Smooth muscle cell (in vitro differentiated cells): ENCODE measurements around the gene TNNT2. TPM values are rescaled to one million over a fixed set of nuclear protein-coding genes. Genes with fewer than 3 reads are reported as not detected.

Source experiments
- DNase-seq: peaks from one replicate; lab custom pipeline; 2025; ENCODE audit not compliant: unreplicated experiment; lab: John Stamatoyannopoulos, UW
- H2AFZ ChIP-seq: fragments of 200-600 bp; sonication (generic); 2 replicates; pipeline ENCODE4 v1.6.0; 2016; ENCODE audit warnings: antibody characterized with exemption, low read depth, mild to moderate bottlenecking
- H3F3A ChIP-seq: fragments of 200-600 bp; sonication (generic); 2 replicates; pipeline ENCODE4 v1.6.0; 2017; ENCODE audit warnings: antibody characterized with exemption, low read depth
- H3K27ac ChIP-seq: fragments of 200-600 bp; sonication (generic); 2 replicates; pipeline ENCODE4 v1.5.1; 2016; ENCODE audit warnings: low read depth, mild to moderate bottlenecking
- H3K27me3 ChIP-seq: fragments of 200-600 bp; sonication (generic); 2 replicates; pipeline ENCODE4 v1.6.1; 2016; ENCODE audit warnings: low read depth, mild to moderate bottlenecking
- H3K36me3 ChIP-seq: fragments of 200-600 bp; sonication (generic); 2 replicates; pipeline ENCODE4 v1.5.1; 2016; ENCODE audit warnings: low read depth
- H3K4me1 ChIP-seq: fragments of 200-600 bp; sonication (generic); 2 replicates; pipeline ENCODE4 v1.5.1; 2016; ENCODE audit warnings: low read depth
- H3K4me2 ChIP-seq: fragments of 200-600 bp; sonication (generic); 2 replicates; pipeline ENCODE4 v1.6.0; 2016; ENCODE audit warnings: mild to moderate bottlenecking
- H3K4me3 ChIP-seq: fragments of 200-600 bp; sonication (generic); 2 replicates; pipeline ENCODE4 v1.5.1; 2016; ENCODE audit warnings: mild to moderate bottlenecking
- H3K79me2 ChIP-seq: fragments of 200-600 bp; sonication (generic); 2 replicates; pipeline ENCODE4 v1.6.0; 2016; ENCODE audit warnings: low read depth, mild to moderate bottlenecking
- H3K9ac ChIP-seq: fragments of 200-600 bp; sonication (generic); 2 replicates; pipeline ENCODE4 v1.6.0; 2016; ENCODE audit warnings: low read depth
- H3K9me3 ChIP-seq: fragments of 200-600 bp; sonication (generic); replicated peaks from 2 replicates; pipeline ENCODE4 v1.5.1; 2016; ENCODE audit warnings: low read depth
- H4K20me1 ChIP-seq: fragments of 200-600 bp; sonication (generic); 2 replicates; pipeline ENCODE4 v1.6.0; 2016; ENCODE audit warnings: low read depth
- CTCF ChIP-seq: fragments of 200-600 bp; sonication (generic); IDR thresholded peaks from 2 replicates; pipeline ENCODE4 v1.5.1; 2017; ENCODE audit warnings: borderline replicate concordance, mild to moderate bottlenecking, antibody characterized with exemption; ENCODE audit not compliant: insufficient read depth, poor library complexity, severe bottlenecking
- WGBS: methylation state at CpG from one replicate; pipeline ENCODE4 v1.1.7; 2016; ENCODE audit warnings: low lambda C conversion rate; 5-methylcytosine and 5-hydroxymethylcytosine counted together
- polyA plus RNA-seq: library from polyadenylated mRNA; unstranded; fragments of >200 nt; fragmentation: Nextera tagmentation; extraction: Ambion mirVana; gene quantifications from 2 replicates; pipeline ENCODE4 v1.2.1, GENCODE V29; 2016
- total RNA-seq: library from RNA; depleted of rRNA; stranded (reverse); fragments of >200 nt; gene quantifications from 2 replicates; pipeline ENCODE4 v1.2.3, GENCODE V29; 2014

The TNNT2 gene
- total and polyA plus RNA-seq, 2 experiments from 2014 or later: 4.4 to 6.5 TPM

GRCh38 chr1:201355471-201355870 lies 22.0 kb downstream of the TNNT2 start:
- Histone ChIP-seq H3K27me3 (no peaks in the 10 kb centered on the region), H3F3A (no peaks in the 10 kb centered on the region), H3K4me2 (no peak overlapping the region), H3K36me3 (no peaks in the 10 kb centered on the region), H4K20me1 (no peaks in the 10 kb centered on the region), H3K4me1 (no peaks in the 10 kb centered on the region), H3K4me3 (no peak overlapping the region), H3K9ac (no peak overlapping the region), H3K27ac (no peak overlapping the region), H3K79me2 (no peaks in the 10 kb centered on the region), H3K9me3 (no peaks in the 10 kb centered on the region), H2AFZ (no peak overlapping the region)
- TF ChIP-seq CTCF: no peak
- DNase-seq: no peak
- WGBS: 91% methylated on average over 7 of the region's 7 CpGs

GRCh38 chr1:201354901-201355295 lies 22.6 kb downstream of the TNNT2 start:
- 80% methylated on average over 4 of the region's 4 CpGs for WGBS

GRCh38 chr1:201354151-201354900 lies 23.2 kb downstream of the TNNT2 start:
- H3K4me2 ChIP-seq: no peak overlapping the region
- no peaks in the 10 kb centered on the region for H4K20me1 ChIP-seq
- no peak for TF ChIP-seq CTCF
- H3K27ac ChIP-seq: no peak overlapping the region
- no peaks in the 10 kb centered on the region for H3F3A ChIP-seq
- no peak overlapping the region for H3K4me3 ChIP-seq
- no peaks in the 10 kb centered on the region for H3K9me3 ChIP-seq
- no peaks in the 10 kb centered on the region for H3K4me1 ChIP-seq
- no peak for DNase-seq
- H2AFZ ChIP-seq: no peak overlapping the region
- H3K79me2 ChIP-seq: no peaks in the 10 kb centered on the region
- no peaks in the 10 kb centered on the region for H3K36me3 ChIP-seq
- H3K27me3 ChIP-seq: no peaks in the 10 kb centered on the region
- 98% methylated on average over 9 of the region's 9 CpGs for WGBS
- H3K9ac ChIP-seq: no peak overlapping the region

More at GRCh38 chr1:201354901-201355295, 22.6 kb downstream of the TNNT2 start:
- Histone ChIP-seq H3K79me2 (no peaks in the 10 kb centered on the region), H3K9ac (no peak overlapping the region), H3K4me2 (no peak overlapping the region), H3F3A (no peaks in the 10 kb centered on the region), H3K4me1 (no peaks in the 10 kb centered on the region), H3K27me3 (no peaks in the 10 kb centered on the region), H3K4me3 (no peak overlapping the region), H4K20me1 (no peaks in the 10 kb centered on the region), H3K36me3 (no peaks in the 10 kb centered on the region), H3K9me3 (no peaks in the 10 kb centered on the region), H2AFZ (no peak overlapping the region), H3K27ac (no peak overlapping the region)
- TF ChIP-seq CTCF: no peak
- DNase-seq: no peak
